ENCODE data around the gene PRKAA2. TPM values are rescaled to one million over a fixed set of nuclear protein-coding genes. Genes with fewer than 3 reads are reported as not detected.

Gene PRKAA2
- total and polyA plus RNA-seq, 10 of the 15 experiments (the other 5 are each of a cell fraction or from before 2014, with no cell fraction given) = 0.01 TPM; not detected in 9

- H3K36me3 ChIP-seq (ENCODE audit: control insufficient read depth in 2 of 2, insufficient read depth in 2 of 2, low read length in 1 of 2) = no peaks in the 10 kb centered on the region
- TF ChIP-seq PAX8 (IDR thresholded peaks at IDR 0.05) (no peak), BRCA1 (IDR thresholded peaks at IDR 0.05; ENCODE audit: low read depth, low read length) (no peak), TCF7 (IDR thresholded peaks at IDR 0.05; ENCODE audit: borderline replicate concordance) (no peak), WRNIP1 (IDR thresholded peaks at IDR 0.05; ENCODE audit: borderline replicate concordance, low read depth, low read length) (no peak)
Measured at GRCh38 chr1:56655991-56656613, 11.0 kb downstream of the PRKAA2 start.

GRCh38 chr1:56658254-56658653, 13.1 kb downstream of the PRKAA2 start:
- CTCF ChIA-PET = no interaction called here
- DNase-seq (ENCODE audit: low read depth, low spot score) (no peak), FAIRE-seq (no peak), ATAC-seq (no peak)
- TF ChIP-seq IKZF2 (IDR thresholded peaks at IDR 0.05) (no peak), EGR1 (IDR thresholded peaks at IDR 0.05; ENCODE audit: borderline replicate concordance in 1 of 2, low read depth in 2 of 2, low read length in 2 of 2) (no peak), SREBF2 (IDR thresholded peaks at IDR 0.05; ENCODE audit: low read length) (no peak)
- Histone ChIP-seq H3K9ac (ENCODE audit: control insufficient read depth, insufficient read depth, low read length) (no peak overlapping the region), H3K27ac (ENCODE audit: control insufficient read depth, insufficient read depth) (no peak overlapping the region), H3K79me2 (ENCODE audit: control insufficient read depth, insufficient read depth, low read length) (no peaks in the 10 kb centered on the region), H2AFZ (ENCODE audit: control insufficient read depth, low read depth, low read length) (no peak overlapping the region), H3K4me3 (no peak overlapping the region), H3K27me3 (replicated peaks in 1 of 2; ENCODE audit: control insufficient read depth in 2 of 2, insufficient read depth in 2 of 2, low read length in 1 of 2) (no peaks in the 10 kb centered on the region), H3K36me3 (ENCODE audit: control insufficient read depth in 2 of 2, insufficient read depth in 2 of 2, low read length in 1 of 2) (no peaks in the 10 kb centered on the region), H3K4me1 (ENCODE audit: control insufficient read depth, insufficient read depth, low read length) (no peaks in the 10 kb centered on the region), H3K4me2 (ENCODE audit: control insufficient read depth, insufficient read depth) (no peak overlapping the region), H3K9me3 (replicated peaks; ENCODE audit: control insufficient read depth, insufficient read depth, low read length) (no peaks in the 10 kb centered on the region; the same call in 2 of the 3 replicates), H4K20me1 (ENCODE audit: control insufficient read depth, insufficient read depth) (no peaks in the 10 kb centered on the region)
- 0% methylated on average over 4 of the region's 4 CpGs for WGBS (ENCODE audit: insufficient coverage, insufficient replicate concordance, low lambda C conversion rate, missing lambda C conversion rate)
- intact Hi-C loops (cut with micrococcal nuclease; ENCODE audit: unreplicated experiment) (no loop called here), in situ Hi-C loops (cut with MboI) (no loop called here)
- POLR2A ChIA-PET = no interaction called here
- SMC1A ChIA-PET (ENCODE audit: uncharacterized antibody, unreplicated experiment) = no interaction called here
- no TSS peak for BruUV-seq (replicated peaks)
- RAD21 ChIA-PET (ENCODE audit: unreplicated experiment) = no interaction called here

More at GRCh38 chr1:56655991-56656613, 11.0 kb downstream of the PRKAA2 start:
- Histone ChIP-seq H3K4me3 (no peak overlapping the region), H3K9me3 (replicated peaks; ENCODE audit: control insufficient read depth, insufficient read depth, low read length) (no peaks in the 10 kb centered on the region; the same call in 2 of the 3 replicates), H3K4me2 (ENCODE audit: control insufficient read depth, insufficient read depth) (no peak overlapping the region), H3K4me1 (ENCODE audit: control insufficient read depth, insufficient read depth, low read length) (no peaks in the 10 kb centered on the region), H3K27me3 (replicated peaks in 1 of 2; ENCODE audit: control insufficient read depth in 2 of 2, insufficient read depth in 2 of 2, low read length in 1 of 2) (no peaks in the 10 kb centered on the region), H4K20me1 (ENCODE audit: control insufficient read depth, insufficient read depth) (no peaks in the 10 kb centered on the region), H3K27ac (ENCODE audit: control insufficient read depth, insufficient read depth) (no peak overlapping the region), H3K9ac (ENCODE audit: control insufficient read depth, insufficient read depth, low read length) (no peak overlapping the region), H2AFZ (ENCODE audit: control insufficient read depth, low read depth, low read length) (no peak overlapping the region), H3K79me2 (ENCODE audit: control insufficient read depth, insufficient read depth, low read length) (no peaks in the 10 kb centered on the region)
- BruUV-seq (replicated peaks) = no TSS peak
- ChIA-PET CTCF (no interaction called here), RAD21 (ENCODE audit: unreplicated experiment) (no interaction called here), POLR2A (no interaction called here), SMC1A (ENCODE audit: uncharacterized antibody, unreplicated experiment) (no interaction called here)
- 39% methylated on average over 1 of the region's 1 CpG for WGBS (ENCODE audit: insufficient coverage, insufficient replicate concordance, low lambda C conversion rate, missing lambda C conversion rate)
- intact Hi-C loops (cut with micrococcal nuclease; ENCODE audit: unreplicated experiment) = loop anchor here (2.0 kb wide), 1 partner anchor 71 kb away; no protein-coding TSS in a partner anchor
- ATAC-seq (no peak), DNase-seq (ENCODE audit: low read depth, low spot score) (no peak), FAIRE-seq (no peak)
- in situ Hi-C loops (cut with MboI) = no loop called here

All from GM12878 (cell line).